Measurements from ENCODE around the gene TP53RK.

The TP53RK gene

DNA sequence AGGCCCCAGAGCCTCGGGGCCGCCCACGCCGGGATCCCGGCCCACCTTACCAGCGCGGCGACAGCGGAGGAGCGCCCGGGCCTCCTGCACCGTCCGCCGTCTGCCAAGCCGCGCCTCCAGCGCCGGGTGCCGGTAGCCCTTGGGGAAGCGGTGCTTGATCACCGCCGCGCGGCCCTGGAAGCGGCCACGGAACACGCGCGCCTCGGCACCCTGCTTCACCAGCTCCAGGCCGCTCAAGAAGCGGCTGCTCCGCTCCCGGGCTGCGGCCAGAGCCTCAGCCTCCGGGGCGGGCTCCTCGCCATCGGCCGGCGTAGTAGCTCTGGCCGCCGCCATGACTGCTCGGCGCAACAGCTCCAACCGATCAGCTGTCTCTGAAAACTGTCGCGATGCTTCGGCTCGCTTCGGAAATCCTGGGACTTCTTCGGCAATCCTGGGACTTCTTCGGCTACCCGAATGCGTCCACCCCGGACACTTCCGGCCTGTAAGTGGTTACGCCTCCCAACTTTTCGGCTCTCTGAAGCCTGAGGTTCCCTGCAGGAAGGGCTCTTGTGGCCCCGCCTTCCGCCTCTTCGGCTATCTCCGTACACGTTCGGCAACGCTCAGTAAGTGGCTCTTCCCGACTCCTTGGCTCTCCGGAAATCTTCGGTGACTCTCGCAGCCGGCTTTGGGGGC is at the start of gene TP53RK:
Gene TP53RK (minus strand): TSS at position 363 of the 672 bp plus-strand sequence. CDS start 30 bp downstream, at position 333.
- peak; percentile 84 to 91 for DNase-seq (ENCODE audit: low read depth in 2 of 2, low spot score in 1 of 2)

DNA sequence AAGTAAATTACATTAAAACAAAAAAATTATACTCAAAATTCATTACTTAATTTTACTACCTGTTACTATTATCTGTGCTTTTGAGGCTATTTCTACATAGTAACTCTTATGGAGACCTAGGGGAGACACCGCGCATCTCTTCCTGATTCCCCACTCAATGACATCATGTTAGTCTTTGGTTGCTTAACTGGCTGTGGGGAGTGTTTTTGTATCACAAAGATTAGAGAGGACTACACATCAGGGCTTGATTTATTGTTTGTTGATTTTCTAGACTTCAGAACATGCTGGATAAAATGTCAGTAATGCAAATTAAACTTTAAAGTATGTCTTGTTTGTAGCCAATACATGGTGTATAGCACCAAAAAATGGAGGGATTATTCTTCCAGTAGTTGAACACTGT is 46.2 kb upstream of the TP53RK start:
- no peak for DNase-seq (ENCODE audit: low read depth in 2 of 2, low spot score in 1 of 2)

DNA sequence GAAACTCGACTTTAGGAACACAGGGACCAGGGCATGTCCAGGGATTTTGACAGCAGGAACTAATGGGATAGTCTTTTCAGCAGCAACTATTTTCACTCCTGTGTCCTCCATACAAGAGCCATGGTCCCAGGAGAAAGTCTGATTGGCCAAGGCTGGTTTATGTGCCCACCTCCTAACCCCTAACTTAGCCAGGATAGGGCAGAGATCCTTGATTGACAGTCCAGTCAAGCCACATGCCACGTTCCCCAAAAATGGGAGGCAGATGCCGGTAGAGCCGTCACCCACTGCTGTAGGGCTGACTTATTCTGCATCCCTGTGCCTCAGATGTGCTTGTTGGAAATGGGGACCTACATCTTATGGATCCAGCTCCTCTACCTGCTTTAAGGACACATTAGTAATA is 42.5 kb upstream of the TP53RK start:
- no peak for DNase-seq (ENCODE audit: low read depth in 2 of 2, low spot score in 1 of 2)

DNA sequence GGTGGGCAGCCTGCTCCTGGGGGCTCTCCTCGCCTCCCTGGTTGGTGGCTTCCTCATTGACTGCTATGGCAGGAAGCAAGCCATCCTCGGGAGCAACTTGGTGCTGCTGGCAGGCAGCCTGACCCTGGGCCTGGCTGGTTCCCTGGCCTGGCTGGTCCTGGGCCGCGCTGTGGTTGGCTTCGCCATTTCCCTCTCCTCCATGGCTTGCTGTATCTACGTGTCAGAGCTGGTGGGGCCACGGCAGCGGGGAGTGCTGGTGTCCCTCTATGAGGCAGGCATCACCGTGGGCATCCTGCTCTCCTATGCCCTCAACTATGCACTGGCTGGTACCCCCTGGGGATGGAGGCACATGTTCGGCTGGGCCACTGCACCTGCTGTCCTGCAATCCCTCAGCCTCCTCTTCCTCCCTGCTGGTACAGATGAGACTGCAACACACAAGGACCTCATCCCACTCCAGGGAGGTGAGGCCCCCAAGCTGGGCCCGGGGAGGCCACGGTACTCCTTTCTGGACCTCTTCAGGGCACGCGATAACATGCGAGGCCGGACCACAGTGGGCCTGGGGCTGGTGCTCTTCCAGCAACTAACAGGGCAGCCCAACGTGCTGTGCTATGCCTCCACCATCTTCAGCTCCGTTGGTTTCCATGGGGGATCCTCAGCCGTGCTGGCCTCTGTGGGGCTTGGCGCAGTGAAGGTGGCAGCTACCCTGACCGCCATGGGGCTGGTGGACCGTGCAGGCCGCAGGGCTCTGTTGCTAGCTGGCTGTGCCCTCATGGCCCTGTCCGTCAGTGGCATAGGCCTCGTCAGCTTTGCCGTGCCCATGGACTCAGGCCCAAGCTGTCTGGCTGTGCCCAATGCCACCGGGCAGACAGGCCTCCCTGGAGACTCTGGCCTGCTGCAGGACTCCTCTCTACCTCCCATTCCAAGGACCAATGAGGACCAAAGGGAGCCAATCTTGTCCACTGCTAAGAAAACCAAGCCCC is 36.2 kb upstream of the TP53RK start:
- DNase-seq (ENCODE audit: low read depth in 2 of 2, low spot score in 1 of 2), result no peak

DNA sequence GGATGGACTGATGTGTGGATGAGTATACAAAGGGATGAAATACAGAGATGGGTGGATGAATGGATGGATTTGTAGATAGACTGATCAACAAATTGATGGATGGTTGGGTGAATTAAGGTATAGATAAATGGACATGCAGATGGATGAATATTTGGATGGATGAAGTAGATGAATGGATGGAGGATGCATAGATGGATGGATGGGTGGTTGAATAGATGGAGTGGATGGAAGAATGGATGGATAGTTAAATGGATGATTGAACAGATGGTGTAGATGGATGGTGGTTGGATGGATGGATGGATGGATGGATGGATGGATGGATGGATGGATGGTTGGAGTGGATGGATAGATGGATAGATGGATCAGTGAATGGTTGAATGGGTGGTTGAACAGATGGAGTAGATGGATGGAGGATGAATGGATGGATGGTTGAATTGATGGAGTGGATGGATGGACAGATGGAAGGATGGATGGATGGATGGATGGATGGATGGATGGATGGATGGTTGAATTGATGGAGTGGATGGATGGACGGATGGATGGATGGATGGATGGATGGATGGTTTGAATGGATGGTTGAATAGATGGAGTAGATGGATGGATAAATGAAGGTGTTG is 35.2 kb upstream of the TP53RK start:
- DNase-seq (ENCODE audit: low read depth in 2 of 2, low spot score in 1 of 2), result no peak

DNA sequence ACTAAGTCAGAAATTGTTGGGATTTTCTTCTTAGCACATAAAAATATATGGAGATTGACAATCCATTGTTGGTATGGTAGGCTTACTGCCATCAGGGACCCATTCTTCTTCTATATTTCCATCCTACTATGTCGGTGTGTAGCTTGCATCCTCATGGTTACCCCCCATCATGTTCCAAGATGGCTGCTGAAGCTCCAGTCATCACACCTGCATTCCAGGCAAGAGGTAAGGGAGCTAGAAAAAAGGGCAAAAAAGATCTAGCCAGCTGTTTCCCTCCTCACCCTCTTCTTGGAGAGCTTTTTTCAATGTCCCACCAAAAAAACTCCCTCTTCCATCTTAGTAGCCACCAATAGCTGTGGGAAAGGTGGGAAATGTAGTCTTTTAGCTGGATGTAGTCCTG is 33.8 kb upstream of the TP53RK start:
- no peak for DNase-seq (ENCODE audit: low read depth in 2 of 2, low spot score in 1 of 2)

DNA sequence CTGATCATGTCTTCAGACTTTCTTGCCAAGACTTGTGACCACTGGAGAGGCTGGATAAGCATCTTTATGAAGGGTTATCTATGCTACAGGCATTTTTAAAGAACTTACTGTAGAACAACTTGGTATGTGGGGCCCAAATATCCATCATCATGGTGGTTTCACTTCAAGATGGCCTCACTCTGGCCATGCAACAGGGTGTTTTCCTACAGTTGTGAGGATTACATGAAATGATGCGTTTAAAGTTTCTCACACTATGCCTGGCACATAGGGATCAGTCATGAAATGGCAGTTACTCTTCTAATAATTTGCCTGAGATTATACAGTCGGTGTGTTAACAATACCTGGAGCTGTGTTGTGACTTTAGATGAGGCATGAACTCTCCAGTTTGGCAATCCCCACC is 33.2 kb upstream of the TP53RK start:
- DNase-seq (ENCODE audit: low read depth in 2 of 2, low spot score in 1 of 2), result no peak

DNA sequence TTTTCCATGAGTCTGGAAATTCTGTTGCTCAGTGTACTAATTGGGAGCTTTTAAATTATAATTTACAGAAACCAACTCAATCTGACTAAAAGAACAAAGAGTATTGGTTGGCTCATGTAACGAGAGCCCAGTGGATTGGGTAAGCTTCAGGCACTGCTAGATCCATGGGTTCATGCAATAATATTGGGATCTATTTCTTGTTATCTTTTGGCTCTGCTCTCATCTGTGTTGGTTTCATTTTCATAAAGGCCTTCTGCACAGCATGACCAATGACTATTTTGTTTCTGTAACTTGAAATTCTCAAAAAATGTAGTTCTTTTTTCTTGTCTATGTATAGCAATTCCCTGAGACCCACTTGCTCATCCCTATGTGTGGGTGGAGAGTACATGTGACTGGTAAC is 32.2 kb upstream of the TP53RK start:
- no peak for DNase-seq (ENCODE audit: low read depth in 2 of 2, low spot score in 1 of 2)

DNA sequence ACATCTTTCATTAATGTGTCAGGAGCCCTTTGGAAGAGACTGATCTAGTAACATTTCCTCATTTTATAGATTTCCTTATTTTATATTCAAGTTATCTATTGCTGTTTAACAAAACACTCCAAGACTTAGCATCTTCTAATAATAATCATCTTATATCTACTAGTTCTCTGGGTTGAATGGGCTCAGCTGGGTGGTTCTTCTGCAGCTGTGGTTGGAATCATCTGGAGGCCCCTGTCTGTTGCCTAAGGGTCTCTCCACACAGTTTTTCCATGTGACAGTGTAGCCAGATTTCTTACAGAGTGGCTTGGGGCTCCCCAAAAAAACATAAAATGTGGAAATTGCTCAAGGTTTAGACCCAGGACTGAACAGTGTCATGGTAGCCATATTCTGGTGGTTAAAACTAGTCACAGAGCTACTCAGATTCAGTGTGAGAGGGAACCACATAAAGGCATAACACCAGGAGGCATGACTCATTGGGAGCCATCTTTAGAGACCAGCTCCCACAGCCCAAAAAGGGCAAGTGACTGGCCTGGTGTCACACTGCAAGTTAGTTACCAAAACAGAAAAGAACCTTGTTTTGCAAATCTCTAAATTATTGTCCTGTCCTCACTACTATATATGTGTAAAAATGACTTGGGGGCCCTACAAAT is 31.7 kb upstream of the TP53RK start:
- DNase-seq (ENCODE audit: low read depth in 2 of 2, low spot score in 1 of 2), result no peak

DNA sequence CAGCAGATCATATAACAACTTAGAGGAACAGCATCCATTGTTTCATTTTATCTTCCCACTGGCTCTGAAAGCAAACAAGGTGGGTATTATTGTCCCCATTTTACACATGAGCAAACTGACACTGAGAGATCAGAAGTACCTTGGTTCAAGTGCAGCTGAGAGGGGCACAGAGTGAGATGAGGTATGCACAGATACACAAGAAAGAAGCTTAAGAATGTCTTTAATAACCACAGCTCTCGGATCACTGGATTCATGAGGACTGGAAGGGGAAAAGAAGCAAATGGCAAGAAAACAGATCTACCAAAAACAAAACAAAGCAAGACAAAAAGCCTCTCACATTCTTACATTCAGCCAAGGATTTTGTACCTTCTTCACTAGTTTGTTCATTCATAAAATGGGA is 30.8 kb upstream of the TP53RK start:
- DNase-seq (ENCODE audit: low read depth in 2 of 2, low spot score in 1 of 2), result no peak

DNA sequence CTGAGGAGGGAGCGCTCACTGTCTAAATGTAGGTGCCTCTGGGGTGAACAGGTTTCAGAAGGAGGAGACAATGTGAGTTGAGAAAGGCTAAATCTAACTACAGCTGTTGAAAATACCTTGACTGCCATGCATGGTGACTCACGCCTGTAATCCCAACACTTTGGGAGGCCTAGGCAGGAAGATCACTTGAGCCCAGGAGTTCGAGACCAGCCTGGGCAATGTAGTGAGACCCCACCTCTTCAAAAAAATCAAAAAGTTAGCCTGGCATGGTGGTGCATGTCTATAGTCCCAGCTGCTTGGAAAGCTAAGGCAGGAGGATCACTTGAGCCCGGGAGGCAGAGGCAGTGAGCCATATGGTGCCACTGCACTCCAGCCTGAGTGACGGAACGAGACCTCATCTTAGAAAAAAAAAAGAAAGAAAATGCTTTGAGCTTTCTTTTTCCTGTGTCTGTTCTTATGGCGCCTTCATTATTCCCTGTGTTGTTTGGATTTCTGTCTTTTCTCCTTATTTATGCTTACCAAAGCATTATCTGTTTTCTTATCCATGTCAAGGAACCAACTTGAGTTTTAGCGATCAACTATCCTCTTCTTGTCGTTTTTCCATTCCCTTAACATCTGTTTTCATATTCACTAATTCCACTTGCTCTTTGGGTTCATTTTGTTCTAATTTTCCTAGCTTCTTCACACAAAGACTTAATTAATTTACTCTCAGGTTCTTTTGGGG is 28.7 kb upstream of the TP53RK start:
- DNase-seq (ENCODE audit: low read depth in 2 of 2, low spot score in 1 of 2), result no peak

DNA sequence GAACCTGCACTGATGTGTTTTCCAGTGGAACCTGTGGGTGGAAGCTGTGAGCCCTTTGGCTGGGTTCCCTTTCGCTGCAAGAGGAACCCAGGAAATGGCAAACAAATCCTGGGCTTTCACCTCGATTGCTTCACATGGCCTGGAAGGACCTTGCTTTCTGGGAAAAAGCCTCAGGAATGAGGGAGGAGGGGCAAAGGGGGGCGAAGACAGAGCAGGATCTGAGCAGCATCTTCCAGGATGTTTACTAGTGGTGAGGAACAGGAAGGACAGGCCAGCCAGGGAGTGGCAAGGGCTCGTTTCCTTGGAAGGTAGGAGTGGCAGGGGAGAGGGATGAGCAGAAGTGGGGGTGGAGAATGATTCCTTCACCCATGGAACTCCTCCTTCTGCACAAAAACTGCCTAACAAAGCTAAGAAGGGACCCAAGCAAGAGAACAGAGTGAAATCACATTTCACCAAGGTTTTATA is 26.1 kb upstream of the TP53RK start:
- no peak for DNase-seq (ENCODE audit: low read depth in 2 of 2, low spot score in 1 of 2)

DNA sequence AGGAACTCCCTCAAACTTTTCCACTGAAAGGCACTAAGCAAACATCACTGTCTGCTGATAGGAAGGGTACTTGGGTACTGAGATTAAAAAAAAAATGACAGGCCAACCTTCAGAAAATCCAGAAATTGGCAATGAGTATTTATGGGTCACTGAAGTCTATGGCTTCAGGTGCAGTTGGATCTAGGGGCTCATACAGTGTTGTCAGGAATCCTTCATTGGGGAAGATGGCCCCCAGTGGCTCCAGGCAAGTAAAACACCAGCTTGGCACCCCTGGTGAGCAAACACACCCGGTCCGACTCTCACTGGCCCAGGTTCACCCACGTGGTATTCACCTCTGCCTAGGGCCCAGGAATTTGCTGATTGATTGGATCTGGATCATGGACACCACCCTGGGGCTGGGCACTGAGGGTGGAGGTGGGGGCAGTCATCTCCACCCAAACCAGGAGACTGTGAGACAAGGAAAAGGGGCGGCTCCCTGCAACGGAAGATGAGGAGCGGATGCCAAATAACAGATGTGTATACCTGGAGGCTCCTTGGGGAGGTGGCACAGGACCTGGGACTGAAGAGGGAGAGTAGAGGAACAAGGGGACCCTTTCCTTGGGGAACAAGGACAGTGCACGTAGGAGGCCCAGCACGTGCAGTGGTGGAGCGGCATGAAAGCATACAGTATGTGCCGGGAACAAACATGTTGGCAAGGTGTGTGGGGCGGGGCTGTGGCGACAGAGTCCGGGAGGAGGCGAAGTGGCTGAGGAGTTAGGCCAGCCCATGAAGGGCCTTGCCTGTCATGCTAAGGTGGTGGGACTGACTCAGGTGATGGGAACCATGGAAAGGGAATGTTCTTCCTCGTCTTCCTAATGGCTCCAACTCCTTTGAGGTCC is 25.0 kb upstream of the TP53RK start:
- DNase-seq (ENCODE audit: low read depth in 2 of 2, low spot score in 1 of 2), result no peak

DNA sequence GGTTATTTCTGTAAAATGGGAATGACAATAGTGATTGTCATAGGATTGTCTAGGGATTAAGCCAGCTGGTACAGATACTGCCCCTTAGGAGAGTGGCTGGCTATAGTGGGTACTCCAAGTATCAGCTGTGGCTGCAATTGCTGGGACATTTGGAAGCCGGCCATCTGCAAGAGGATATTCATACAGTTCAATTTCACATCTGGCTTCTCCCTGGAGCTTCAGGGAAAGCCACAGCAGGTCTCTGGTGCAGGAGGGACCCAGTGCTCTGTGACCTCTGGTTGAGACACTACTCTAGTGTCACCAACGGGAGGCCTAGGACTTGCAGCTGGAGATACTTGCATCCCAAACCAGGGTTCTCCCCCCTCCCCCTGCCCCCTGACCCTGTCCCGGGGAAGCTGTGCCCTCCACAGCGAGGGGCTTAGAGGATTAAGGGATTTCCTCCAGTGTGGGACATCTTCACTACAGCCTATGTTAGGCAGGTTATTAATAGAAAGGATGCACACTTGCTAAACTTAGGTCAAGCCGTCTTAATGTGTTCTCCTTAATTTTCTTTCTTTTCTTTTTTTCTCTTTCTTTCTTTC is 22.9 kb upstream of the TP53RK start:
- DNase-seq (ENCODE audit: low read depth in 2 of 2, low spot score in 1 of 2), result no peak

DNA sequence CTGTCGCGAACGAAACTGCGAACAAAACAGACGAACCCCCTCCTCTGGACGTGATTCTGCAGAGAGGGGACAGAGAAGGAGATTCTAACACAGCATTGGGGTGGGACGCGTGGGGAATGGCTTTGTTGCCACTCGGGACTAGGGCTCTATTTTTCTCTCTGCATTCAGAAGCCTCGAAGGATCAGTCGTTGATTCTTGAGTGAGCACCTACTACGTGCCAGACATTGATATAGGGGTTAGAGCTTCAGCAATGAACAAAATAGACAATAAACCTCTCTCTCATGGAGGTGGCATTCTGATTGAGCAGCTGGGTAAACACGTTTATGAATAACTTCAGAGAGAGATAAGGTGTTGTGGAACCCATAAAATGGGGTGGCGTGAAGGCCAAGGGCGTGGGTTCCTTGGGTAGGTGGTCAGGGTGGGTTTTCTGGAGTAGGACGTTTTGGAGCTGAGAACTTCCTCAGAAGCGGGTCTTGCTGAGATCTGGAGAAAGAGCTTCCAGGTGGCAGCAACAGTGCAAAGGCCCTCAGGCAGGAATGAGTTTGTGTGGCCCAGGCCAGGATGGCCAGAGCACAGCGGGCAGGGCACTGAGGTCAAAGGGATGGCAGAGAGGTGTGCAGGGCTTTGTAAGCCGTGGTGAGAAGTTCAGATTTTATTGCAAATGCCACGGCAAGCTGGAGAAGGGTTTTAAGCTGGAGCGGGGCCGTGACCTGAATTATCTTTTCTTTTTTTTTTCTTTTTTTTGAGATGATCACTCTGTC is 21.1 kb upstream of the TP53RK start:
- DNase-seq (ENCODE audit: low read depth in 2 of 2, low spot score in 1 of 2), result no peak

DNA sequence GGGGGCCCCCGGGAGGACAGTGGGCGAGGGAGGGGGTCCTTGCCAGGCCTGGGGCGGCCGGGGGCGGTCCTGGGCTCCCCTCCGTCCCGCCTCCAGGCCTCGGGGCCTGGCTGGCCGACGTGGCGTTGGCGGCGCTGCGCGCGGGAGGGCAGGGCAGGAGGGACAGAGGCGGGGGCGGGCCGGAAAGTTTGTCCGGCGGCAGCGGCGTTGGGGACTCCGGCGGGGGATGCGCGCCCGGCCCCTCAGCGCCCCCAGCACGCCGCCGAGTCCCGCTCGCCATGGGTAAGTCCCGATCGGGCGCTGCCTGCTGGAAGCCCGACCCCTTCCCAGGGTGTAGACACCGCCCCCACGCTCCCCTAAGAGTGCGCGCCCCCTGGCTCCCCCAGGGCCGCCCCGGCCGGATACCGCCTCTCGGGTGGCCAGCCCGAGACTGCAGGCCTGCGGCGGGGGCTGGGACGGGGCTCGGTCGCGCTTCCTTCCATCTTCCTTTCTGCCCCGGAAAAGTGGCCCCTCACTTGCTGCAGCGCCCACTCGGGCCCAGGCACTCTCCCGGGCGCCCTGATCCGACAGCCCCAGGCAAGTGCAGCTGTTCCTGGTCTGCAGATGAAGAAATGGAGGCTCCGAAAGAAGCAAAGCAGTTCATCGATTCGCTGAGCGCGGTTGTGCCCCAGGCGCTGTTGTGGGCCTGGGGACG is 20.4 kb upstream of the TP53RK start, which contains the start of gene SLC2A10:
Gene SLC2A10 (plus strand): TSS at position 191 of the 694 bp plus-strand sequence. CDS start 88 bp downstream, at position 279.
- no peak for DNase-seq (ENCODE audit: low read depth in 2 of 2, low spot score in 1 of 2)

DNA sequence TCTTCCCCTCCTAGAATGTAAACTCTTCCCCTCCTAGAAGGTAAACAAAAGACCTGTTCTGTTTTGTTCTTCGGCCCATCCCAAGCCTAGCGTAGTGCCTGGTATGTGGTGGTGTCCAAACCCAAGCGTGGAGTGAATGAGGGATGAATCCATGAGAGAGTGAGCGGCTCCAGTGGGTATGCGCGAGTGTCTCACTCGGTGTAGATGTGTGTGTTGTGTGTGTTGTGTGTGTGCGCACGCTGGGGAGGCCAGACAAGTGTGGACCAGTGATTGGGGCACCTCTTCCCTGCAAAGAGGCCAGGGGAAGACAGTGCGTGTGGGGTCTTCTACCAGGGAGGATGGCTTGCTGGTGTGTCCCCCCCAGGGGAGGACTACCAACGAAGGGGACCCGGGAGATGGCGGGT is 19.8 kb upstream of the TP53RK start:
- no peak for DNase-seq (ENCODE audit: low read depth in 2 of 2, low spot score in 1 of 2)

Measured in stimulated activated CD8-positive, alpha-beta memory T cell treated with anti-CD3 and anti-CD28 coated beads, Interleukin-4, amount 100 ng/mL, for 4 hours (primary cell).